ENCODE results near the gene ADAP1.

Gene ADAP1

GRCh38 chr7:889391-889790 is 65.1 kb downstream of the ADAP1 start:
- no peak for DNase-seq

GRCh38 chr7:889025-889390 is 65.5 kb downstream of the ADAP1 start:
- no peak for DNase-seq

- no peak for DNase-seq
Observed at GRCh38 chr7:888081-889024, 66.1 kb downstream of the ADAP1 start.

- DNase-seq = no peak
Observed at GRCh38 chr7:887488-887820, 67.0 kb downstream of the ADAP1 start.

- no peak for DNase-seq
Observed at GRCh38 chr7:886626-887487, 67.6 kb downstream of the ADAP1 start.

GRCh38 chr7:885893-886625 is 68.4 kb downstream of the ADAP1 start:
- no peak for DNase-seq

GRCh38 chr7:885261-885892 is 69.1 kb downstream of the ADAP1 start:
- no peak for DNase-seq

- no peak for DNase-seq
Observed at GRCh38 chr7:884191-885003, 70.1 kb downstream of the ADAP1 start.

GRCh38 chr7:883055-884021 is 71.1 kb downstream of the ADAP1 start:
- DNase-seq = no peak

GRCh38 chr7:882336-883035 is 72.0 kb downstream of the ADAP1 start:
- no peak for DNase-seq

GRCh38 chr7:881441-882234 is 72.8 kb downstream of the ADAP1 start:
- no peak for DNase-seq

- no peak for DNase-seq
Observed at GRCh38 chr7:880450-880849, 74.0 kb downstream of the ADAP1 start.

GRCh38 chr7:879706-880105 is 74.8 kb downstream of the ADAP1 start:
- no peak for DNase-seq

GRCh38 chr7:879093-879492 is 75.4 kb downstream of the ADAP1 start:
- no peak for DNase-seq

GRCh38 chr7:877312-878232 is 76.9 kb downstream of the ADAP1 start:
- DNase-seq = no peak

GRCh38 chr7:876972-877311 is 77.5 kb downstream of the ADAP1 start:
- no peak for DNase-seq

GRCh38 chr7:876077-876971 is 78.2 kb downstream of the ADAP1 start, which contains the start of gene GET4:
GET4 (plus strand) TSS chr7:876554; CDS start chr7:876646, 92 bp downstream.
- peak; percentile 95 for DNase-seq
